H9 (cell line): Measurements from ENCODE around the gene BLOC1S1. TPM values are rescaled to one million over a fixed set of nuclear protein-coding genes. Genes with fewer than 3 reads are reported as not detected.
A peak's percentile ranks its signal among the peaks of the same experiment; 100 is the strongest.

Experiments used
- DNase-seq: peaks from one replicate; pipeline ENCODE4 v3.0.0-alpha.2; 2017
- H2AFZ ChIP-seq: one replicate; pipeline ENCODE4 v1.6.1; 2013; ENCODE audit warnings: mild to moderate bottlenecking, low read length, control low read depth, moderate library complexity
- H2AK5ac ChIP-seq: 2 replicates; pipeline ENCODE4 v1.6.1; 2013; ENCODE audit warnings: low read length, control low read depth, mixed read lengths; ENCODE audit not compliant: insufficient read length
- H2BK120ac ChIP-seq: one replicate; pipeline ENCODE4 v1.6.1; 2013; ENCODE audit warnings: low read depth, mild to moderate bottlenecking, low read length, control low read depth, inconsistent platforms; ENCODE audit not compliant: poor library complexity, severe bottlenecking
- H2BK12ac ChIP-seq: 2 replicates; pipeline ENCODE4 v1.6.1; 2013; ENCODE audit warnings: low read length, control low read depth, mixed read lengths, low read depth; ENCODE audit not compliant: insufficient read length
- H2BK15ac ChIP-seq: 2 replicates; pipeline ENCODE4 v1.6.1; 2013; ENCODE audit warnings: low read depth, low read length, control low read depth
- H2BK20ac ChIP-seq: one replicate; pipeline ENCODE4 v1.6.1; 2013; ENCODE audit warnings: low read depth, mild to moderate bottlenecking, low read length, control low read depth, inconsistent platforms; ENCODE audit not compliant: poor library complexity, severe bottlenecking
- H2BK5ac ChIP-seq: 2 replicates; pipeline ENCODE4 v1.6.1; 2013; ENCODE audit warnings: low read length, control low read depth, mixed read lengths; ENCODE audit not compliant: insufficient read length
- H3K14ac ChIP-seq: 2 replicates; pipeline ENCODE4 v1.6.1; 2013; ENCODE audit warnings: low read length, control low read depth; ENCODE audit not compliant: insufficient read depth
- H3K18ac ChIP-seq: 2 replicates; pipeline ENCODE4 v1.6.1; 2013; ENCODE audit warnings: low read depth, mild to moderate bottlenecking, mixed read lengths, low read length, control low read depth; ENCODE audit not compliant: insufficient read length
- H3K23ac ChIP-seq: 2 replicates; pipeline ENCODE4 v1.6.1; 2013; ENCODE audit warnings: low read length, control low read depth, mixed read lengths, low read depth; ENCODE audit not compliant: insufficient read length
- H3K23me2 ChIP-seq: 2 replicates; pipeline ENCODE4 v1.6.1; 2013; ENCODE audit warnings: low read depth, mild to moderate bottlenecking, mixed read lengths, low read length, control low read depth; ENCODE audit not compliant: insufficient read length, poor library complexity, severe bottlenecking
- H3K27ac ChIP-seq: 2 replicates; pipeline ENCODE4 v1.5.1; 2013; ENCODE audit warnings: low read length, control low read depth, mixed read lengths, low read depth; ENCODE audit not compliant: insufficient read length
- H3K27me3 ChIP-seq: 2 replicates; pipeline ENCODE4 v1.6.1; 2013; ENCODE audit warnings: low read length, control low read depth, inconsistent platforms; ENCODE audit not compliant: insufficient read depth
- H3K4ac ChIP-seq: 2 replicates; pipeline ENCODE4 v1.6.1; 2013; ENCODE audit warnings: low read depth, mild to moderate bottlenecking, control low read depth, inconsistent platforms, low read length, moderate library complexity
- H3K4me1 ChIP-seq: 2 replicates; pipeline ENCODE4 v1.6.1; 2013; ENCODE audit warnings: low read length, control low read depth, inconsistent platforms; ENCODE audit not compliant: insufficient read depth
- H3K4me2 ChIP-seq: 2 replicates; pipeline ENCODE4 v1.6.1; 2013; ENCODE audit warnings: low read length, control low read depth, mixed read lengths; ENCODE audit not compliant: insufficient read length, insufficient read depth
- H3K56ac ChIP-seq: 2 replicates; pipeline ENCODE4 v1.6.1; 2013; ENCODE audit warnings: low read depth, mild to moderate bottlenecking, mixed read lengths, low read length, control low read depth; ENCODE audit not compliant: insufficient read length
- H3K79me1 ChIP-seq: 2 replicates; pipeline ENCODE4 v1.6.1; 2013; ENCODE audit warnings: low read depth, mild to moderate bottlenecking, moderate library complexity, low read length, control low read depth, inconsistent platforms; ENCODE audit not compliant: insufficient read depth, poor library complexity, severe bottlenecking
- H3K79me2 ChIP-seq: 2 replicates; pipeline ENCODE4 v1.6.1; 2013; ENCODE audit warnings: low read length, control low read depth, inconsistent platforms; ENCODE audit not compliant: insufficient read depth
- H3K9ac ChIP-seq: 2 replicates; pipeline ENCODE4 v1.6.1; 2013; ENCODE audit warnings: low read length, control low read depth, mixed read lengths; ENCODE audit not compliant: insufficient read length; ENCODE audit errors: extremely low read depth
- H3K9me3 ChIP-seq: one replicate; pipeline ENCODE4 v1.6.1; 2013; ENCODE audit warnings: low read depth, low read length, inconsistent platforms; ENCODE audit not compliant: control insufficient read depth
- H3T11ph ChIP-seq: one replicate; pipeline ENCODE4 v1.6.1; 2013; ENCODE audit warnings: mild to moderate bottlenecking, low read length, control low read depth, inconsistent platforms
- H4K20me1 ChIP-seq: one replicate; pipeline ENCODE4 v1.6.1; 2013; ENCODE audit not compliant: control insufficient read depth, insufficient read length, insufficient read depth
- H4K5ac ChIP-seq: 2 replicates; pipeline ENCODE4 v1.6.1; 2013; ENCODE audit warnings: low read depth, mild to moderate bottlenecking, mixed read lengths, low read length, control low read depth; ENCODE audit not compliant: insufficient read length
- H4K8ac ChIP-seq: replicated peaks from 2 replicates; pipeline ENCODE4 v1.6.1; 2013; ENCODE audit warnings: low read length, control low read depth, mixed read lengths, low read depth; ENCODE audit not compliant: insufficient read length
- H4K91ac ChIP-seq: 2 replicates; pipeline ENCODE4 v1.6.1; 2013; ENCODE audit warnings: low read depth, mild to moderate bottlenecking, moderate library complexity, mixed read lengths, low read length, control low read depth; ENCODE audit not compliant: insufficient read length
- H3K27ac Mint-ChIP-seq, 3 experiments: 2 replicates in 2 of 3; 3 replicates in 1 of 3; pipeline ENCODE4 v1.8.0; 2020 to 2021; ENCODE audit warnings: mixed read lengths in 3 of 3, mild to moderate bottlenecking in 1 of 3, moderate library complexity in 1 of 3
- H3K27me3 Mint-ChIP-seq: 2 replicates; pipeline ENCODE4 v1.8.0; 2021; ENCODE audit warnings: low read depth, mild to moderate bottlenecking, moderate library complexity, mixed read lengths
- H3K36me3 Mint-ChIP-seq, 3 experiments: 2 replicates in 2 of 3; 3 replicates in 1 of 3; pipeline ENCODE4 v1.8.0; 2020 to 2021; ENCODE audit warnings: low read depth in 3 of 3, mixed read lengths in 3 of 3; ENCODE audit not compliant: insufficient read depth in 1 of 3
- H3K4me1 Mint-ChIP-seq, 2 experiments: 2 replicates each; pipeline ENCODE4 v1.8.0; 2020; ENCODE audit warnings: mixed read lengths in 2 of 2
- H3K4me3 Mint-ChIP-seq, 2 experiments: 2 replicates in 1 of 2; 3 replicates in 1 of 2; pipeline ENCODE4 v1.8.0; 2020 to 2021; ENCODE audit warnings: mild to moderate bottlenecking in 2 of 2, mixed read lengths in 2 of 2, moderate library complexity in 1 of 2
- H3K9me3 Mint-ChIP-seq, 2 experiments: 2 replicates in 1 of 2; 3 replicates in 1 of 2; pipeline ENCODE4 v1.8.0; 2020; ENCODE audit warnings: mild to moderate bottlenecking in 2 of 2, mixed read lengths in 2 of 2, moderate library complexity in 1 of 2
- WGBS: extraction: QIAGEN DNeasy Blood & Tissue Kit; methylation state at CpG from one replicate; pipeline ENCODE4 v1.1.7; 2013; ENCODE audit warnings: missing lambda C conversion rate, low lambda C conversion rate, mixed read lengths; ENCODE audit not compliant: insufficient read length; ENCODE audit errors: extremely low coverage; 5-methylcytosine and 5-hydroxymethylcytosine counted together
- total RNA-seq: library from RNA; stranded (reverse); gene quantifications from 2 replicates; pipeline ENCODE4 v1.2.1, GENCODE V29; 2021
- TF ChIP-seq, protein P1 (sequence below): fragments of 200-600 bp; sonication (generic); conservative IDR thresholded peaks from 3 replicates; pipeline ENCODE4 v1.8.0; 2021; ENCODE audit warnings: antibody characterized with exemption, mild to moderate bottlenecking

Gene BLOC1S1
- total RNA-seq, 1 experiment from 2014 or later: 108 TPM

GRCh38 chr12:55706568-55707218 lies 9.2 kb upstream of the BLOC1S1 start:
- Histone ChIP-seq H3K14ac (no peak overlapping the region), H2BK120ac (no peak overlapping the region), H3K4ac (no peak overlapping the region), H3K27ac (no peak overlapping the region), H3K79me1 (peaks cover 5% of the 10 kb centered on the region), H3K23me2 (peaks cover 16% of the 10 kb centered on the region), H3K27me3 (no peaks in the 10 kb centered on the region), H3K79me2 (no peaks in the 10 kb centered on the region; the same call in 1 of the 2 replicates), H3T11ph (no peak overlapping the region), H3K9ac (peak overlapping the region; percentile 39), H3K18ac (no peak overlapping the region), H3K9me3 (no peaks in the 10 kb centered on the region), H4K91ac (no peak overlapping the region), H2BK12ac (no peak overlapping the region), H3K4me1 (0 out of 2 replicates have a peak, but pooled peaks cover 2% of the 10 kb centered on the region), H3K23ac (no peak overlapping the region), H2BK15ac (no peak overlapping the region), H4K8ac (no peak overlapping the region), H2AK5ac (no peak overlapping the region), H2AFZ (no peak overlapping the region), H4K20me1 (peaks cover 7% of the 10 kb centered on the region), H3K56ac (no peak overlapping the region), H4K5ac (no peak overlapping the region), H2BK5ac (no peak overlapping the region), H2BK20ac (no peak overlapping the region), H3K4me2 (peak overlapping the region; percentile 88)
- H3K27me3 Mint-ChIP-seq: peaks cover 19% of the 10 kb centered on the region
- no CpG with 5 or more reads among the region's 2 CpGs for WGBS
- no peaks in the 10 kb centered on the region for H3K9me3 Mint-ChIP-seq
- H3K36me3 Mint-ChIP-seq: peaks cover 3 to 14% (median 10%) of the 10 kb centered on the region in 3 experiments; a peak in 4 of 7 replicates
- peak overlapping the region; percentile 92 to 98 for H3K4me3 Mint-ChIP-seq
- no peak overlapping the region for H3K27ac Mint-ChIP-seq
- no peak for DNase-seq
- peaks cover 42 to 45% of the 10 kb centered on the region in 2 experiments for H3K4me1 Mint-ChIP-seq
- TF ChIP-seq, protein P1, sequence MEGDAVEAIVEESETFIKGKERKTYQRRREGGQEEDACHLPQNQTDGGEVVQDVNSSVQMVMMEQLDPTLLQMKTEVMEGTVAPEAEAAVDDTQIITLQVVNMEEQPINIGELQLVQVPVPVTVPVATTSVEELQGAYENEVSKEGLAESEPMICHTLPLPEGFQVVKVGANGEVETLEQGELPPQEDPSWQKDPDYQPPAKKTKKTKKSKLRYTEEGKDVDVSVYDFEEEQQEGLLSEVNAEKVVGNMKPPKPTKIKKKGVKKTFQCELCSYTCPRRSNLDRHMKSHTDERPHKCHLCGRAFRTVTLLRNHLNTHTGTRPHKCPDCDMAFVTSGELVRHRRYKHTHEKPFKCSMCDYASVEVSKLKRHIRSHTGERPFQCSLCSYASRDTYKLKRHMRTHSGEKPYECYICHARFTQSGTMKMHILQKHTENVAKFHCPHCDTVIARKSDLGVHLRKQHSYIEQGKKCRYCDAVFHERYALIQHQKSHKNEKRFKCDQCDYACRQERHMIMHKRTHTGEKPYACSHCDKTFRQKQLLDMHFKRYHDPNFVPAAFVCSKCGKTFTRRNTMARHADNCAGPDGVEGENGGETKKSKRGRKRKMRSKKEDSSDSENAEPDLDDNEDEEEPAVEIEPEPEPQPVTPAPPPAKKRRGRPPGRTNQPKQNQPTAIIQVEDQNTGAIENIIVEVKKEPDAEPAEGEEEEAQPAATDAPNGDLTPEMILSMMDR: no peak
